ENCODE measurements around the gene ANKRD23.
"Not testable (repeated sequence)": the region's sequence is repeated elsewhere in the genome, so short reads cannot be mapped to it uniquely, and the experiment has no call there.

Gene ANKRD23

DNA sequence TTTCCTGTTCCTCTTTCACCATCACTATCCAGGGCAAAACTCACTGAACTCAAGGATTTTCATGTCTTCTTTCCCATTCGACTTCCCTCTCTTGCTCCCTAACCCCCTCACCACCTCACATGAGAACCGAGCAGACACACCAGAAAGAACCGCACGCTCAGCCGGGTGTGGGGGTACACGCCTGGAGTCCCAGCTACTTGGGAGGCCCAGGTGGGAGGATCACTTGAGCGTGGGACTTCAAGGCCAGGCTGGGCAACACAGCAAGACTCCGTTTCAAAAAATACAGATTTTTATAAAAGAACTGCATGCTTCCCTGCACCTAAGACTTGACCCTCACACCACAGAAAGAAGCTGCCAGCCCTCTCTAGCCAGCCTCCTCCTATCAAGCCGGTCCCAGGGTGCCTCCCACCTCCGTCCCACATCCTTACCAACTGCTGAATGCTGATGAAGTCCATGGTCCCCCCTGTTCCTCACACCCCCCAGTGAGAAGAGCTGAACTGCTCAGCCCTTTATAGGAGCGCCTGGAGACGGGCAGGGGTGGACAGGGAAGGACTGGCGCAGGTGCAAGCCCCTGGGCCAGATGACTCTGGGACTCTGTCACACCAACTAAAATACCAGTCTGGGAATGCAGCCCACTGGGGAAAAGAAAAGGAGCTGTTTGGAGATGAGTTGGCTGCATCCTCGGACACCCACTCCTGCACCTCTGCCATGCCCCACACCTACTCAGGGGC is at the start of gene ANKRD23:
ANKRD23 (minus strand) TSS at position 484 of the 731 bp plus-strand sequence; CDS start at position 455, 29 bp downstream.
- DNase-seq, result no peak

DNA sequence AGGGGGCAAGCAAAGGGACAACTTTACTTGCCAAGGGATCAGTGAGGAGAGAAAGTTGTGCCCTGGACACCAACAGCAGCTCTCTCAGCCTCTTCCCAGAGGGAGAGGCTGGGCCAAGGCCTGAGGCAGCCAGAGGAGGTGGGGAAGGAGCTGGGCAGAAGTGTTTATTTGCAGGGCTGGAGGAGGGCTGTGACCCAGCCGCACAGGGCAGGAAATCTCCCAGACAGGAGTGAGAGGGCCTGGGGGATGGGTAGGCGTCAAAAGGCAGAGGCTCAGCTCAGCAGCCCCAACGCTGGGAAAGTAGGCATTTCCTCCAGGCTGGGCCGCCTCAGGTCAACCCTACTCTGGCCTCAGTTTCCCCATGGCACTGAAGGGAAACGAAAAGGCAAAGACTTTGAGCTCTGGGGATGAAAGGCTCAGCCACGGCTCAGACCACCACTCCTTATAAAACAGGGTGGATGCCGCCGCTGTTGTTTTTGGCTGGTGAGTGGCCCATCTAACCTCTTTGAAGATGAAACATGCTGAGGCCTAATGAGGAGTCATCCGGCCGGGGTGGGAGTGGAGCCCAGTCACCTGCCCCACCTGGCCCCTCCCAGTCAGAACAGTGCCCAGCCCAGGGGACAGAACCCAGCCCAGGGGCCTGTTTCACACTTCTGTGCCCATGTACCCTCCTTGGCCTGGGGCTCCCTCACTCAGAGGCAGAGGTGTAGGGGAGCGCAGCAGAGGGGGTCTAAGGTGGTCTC is 47.9 kb upstream of the ANKRD23 start:
- DNase-seq, result no peak

DNA sequence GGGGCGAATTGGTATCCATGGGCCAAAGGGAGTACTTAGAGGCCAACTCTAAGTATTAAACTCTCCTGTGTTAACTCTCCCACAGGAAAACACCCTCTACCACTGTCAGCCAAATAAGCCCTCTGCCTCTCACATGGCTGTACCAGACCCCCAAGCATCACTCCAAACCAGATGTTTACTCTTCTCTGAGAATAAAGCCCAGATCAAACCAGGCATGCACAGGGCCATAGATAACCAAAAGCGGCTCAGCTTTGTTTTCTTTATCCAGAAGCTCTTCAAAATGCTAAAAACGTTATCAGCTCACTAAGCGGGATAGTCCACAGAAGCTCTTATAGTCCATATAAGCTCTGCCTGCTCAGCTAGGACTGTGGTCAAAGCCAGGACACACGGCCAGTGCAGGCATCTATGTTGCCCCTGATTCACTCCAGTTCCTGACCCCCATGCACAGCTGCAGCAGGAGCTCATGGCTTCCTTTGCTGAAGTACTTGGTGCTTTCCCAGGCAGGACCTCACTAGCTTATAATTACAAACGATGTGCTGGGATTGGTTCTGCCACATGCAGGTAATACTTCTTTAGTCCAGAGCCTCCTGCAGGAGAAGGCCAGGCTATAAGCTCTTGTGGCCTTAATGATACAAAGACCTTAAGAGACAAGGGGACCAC is 47.0 kb upstream of the ANKRD23 start:
- DNase-seq, result no peak

DNA sequence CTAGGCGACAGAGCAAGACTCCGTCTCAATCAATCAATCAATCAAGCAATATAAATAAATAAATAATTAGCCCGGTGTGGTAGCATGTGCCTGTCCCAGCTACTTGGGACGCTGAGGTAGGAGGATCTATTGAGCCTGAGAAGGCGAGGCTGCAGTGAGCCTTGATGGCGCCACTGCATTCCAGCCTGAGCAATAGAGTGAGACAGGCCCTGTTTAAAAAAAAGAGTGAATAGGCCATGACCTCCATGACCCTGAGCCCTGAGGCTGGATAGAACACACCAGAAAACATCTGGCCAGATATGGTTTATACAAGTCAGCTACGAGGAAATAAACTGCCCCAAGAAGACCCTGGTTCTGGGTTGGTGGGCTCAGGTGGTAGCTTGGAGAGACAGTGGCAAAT is 46.4 kb upstream of the ANKRD23 start:
- DNase-seq, result no peak

DNA sequence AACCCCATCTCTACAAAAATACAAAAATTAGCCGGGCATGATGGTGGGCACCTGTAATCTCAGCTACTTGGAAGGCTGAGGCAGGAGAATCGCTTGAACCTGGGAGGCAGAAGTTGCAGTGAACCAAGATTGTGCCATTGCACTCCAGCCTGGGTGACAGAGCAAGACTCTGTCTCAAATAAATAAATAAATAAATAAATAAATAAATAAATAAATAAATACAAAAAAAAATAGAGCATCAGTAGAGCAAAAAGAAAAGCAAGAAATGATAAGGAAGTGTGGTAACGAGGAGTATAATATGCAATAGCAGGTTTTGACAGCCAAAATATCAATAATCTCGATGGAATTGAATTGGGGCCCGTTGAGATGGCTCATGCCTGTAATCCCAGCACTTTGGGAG is 45.7 kb upstream of the ANKRD23 start:
- not testable (repeated sequence) for DNase-seq

DNA sequence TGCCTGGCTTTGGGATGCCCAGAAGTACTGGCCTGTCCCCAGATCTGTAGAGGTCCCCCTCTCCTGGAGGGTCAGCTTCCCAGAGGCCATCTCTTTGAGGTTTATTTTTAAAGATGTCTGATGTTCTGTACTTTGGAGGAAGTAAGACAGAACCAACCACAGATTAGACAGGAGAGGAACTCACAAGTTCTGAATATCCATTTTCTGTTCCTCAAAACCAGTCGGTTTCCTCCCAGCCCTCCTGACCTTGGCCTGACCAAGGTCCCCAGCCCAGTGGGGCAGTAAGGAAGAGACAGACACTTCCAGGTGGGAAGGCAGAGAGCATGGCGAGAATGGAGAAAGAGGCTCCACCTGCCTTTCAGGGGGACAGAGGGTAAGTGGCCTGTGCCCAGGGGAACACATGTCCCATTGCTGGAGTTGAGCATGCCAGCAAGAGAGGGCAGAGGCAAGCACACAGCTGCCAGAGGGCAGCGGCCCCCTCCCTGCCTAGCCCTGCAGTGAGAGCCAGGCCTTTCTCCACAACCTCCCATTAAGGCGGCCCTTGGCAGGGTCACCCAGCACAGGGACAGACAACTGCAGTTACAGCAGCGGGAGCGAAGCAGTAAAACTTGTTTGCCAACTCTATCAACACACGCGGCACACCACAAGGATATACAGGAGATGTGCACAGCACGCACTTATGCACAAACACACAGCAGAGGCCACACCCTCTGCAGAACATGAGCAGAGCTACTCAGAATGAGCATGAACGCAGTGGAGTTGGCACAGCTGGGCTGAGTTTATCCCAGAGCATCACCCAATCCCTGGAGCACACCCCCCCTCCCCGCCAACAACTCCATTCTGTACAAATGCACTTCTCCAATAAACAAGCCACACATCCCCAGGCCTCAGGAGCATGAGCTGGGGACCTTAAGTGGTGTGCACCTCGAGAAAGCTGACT is 44.5 kb upstream of the ANKRD23 start:
- DNase-seq, result no peak

DNA sequence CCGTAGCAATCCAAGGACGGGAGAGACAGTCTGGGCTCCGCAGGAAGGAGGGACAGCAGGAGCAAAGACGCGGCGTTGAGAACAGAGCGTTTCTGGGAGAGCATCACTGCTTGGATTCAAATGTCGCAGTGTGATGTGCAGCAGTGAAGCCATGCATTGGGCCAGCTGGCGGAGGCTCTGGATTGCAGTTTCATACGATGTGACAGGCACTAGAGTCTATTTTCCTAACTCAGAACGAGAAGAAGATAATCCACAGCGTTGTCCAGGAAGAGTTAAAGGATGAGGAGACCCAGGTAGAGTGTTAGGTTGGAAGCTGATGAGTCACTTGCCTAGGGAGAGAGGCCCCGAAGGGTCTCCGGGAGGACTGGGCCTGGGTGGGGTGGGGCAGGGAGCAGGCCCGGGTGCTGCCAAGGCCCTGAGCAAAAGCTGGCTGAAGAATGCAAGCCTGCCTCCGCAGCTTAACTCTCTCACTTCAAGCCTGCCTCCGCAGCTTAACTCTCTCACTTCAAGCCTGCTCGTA is 43.7 kb upstream of the ANKRD23 start:
- no peak for DNase-seq

DNA sequence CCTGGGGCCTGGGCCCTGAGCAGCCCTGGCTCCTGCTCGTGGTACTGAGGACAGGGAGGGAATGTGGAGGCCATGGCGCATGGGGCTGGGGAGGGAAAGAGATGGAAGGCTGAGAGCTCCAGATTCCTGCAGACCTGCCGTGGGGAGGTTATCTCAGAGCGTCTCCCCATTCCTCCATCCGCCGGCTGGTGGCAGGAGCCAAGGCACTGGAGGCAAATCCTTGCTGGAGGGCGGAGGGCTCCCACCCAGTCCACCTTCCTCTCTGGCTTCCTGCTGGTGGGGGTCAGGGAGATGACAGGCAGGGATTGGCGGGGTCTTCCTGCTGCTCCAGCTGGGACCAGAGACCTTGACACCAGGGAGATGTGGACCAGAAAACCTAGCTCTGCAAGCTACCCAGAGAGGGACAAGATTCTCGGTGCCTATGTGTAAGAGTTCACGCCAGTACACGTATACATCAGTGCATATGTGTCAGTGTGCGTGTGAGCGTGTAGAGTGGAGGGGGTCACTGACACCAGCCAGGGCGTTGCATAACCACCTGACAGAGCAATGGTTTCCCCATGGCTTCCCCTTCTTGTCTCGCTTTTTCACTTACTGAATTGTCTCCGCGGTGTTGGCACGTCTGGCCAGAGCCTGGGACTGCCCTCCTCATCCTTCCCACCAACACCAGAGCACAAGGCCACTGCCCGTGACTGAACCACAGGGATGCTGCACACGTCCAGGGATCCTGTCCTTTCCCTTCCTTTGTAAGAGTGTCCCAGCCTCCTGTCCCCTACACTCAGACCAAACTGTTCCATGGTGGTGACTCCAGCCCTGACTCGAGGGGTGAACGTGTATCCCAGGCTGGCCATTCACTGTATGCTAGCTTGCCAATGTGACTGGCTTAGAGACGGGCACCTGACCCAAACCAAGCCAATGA is 41.9 kb upstream of the ANKRD23 start:
- DNase-seq, result no peak

DNA sequence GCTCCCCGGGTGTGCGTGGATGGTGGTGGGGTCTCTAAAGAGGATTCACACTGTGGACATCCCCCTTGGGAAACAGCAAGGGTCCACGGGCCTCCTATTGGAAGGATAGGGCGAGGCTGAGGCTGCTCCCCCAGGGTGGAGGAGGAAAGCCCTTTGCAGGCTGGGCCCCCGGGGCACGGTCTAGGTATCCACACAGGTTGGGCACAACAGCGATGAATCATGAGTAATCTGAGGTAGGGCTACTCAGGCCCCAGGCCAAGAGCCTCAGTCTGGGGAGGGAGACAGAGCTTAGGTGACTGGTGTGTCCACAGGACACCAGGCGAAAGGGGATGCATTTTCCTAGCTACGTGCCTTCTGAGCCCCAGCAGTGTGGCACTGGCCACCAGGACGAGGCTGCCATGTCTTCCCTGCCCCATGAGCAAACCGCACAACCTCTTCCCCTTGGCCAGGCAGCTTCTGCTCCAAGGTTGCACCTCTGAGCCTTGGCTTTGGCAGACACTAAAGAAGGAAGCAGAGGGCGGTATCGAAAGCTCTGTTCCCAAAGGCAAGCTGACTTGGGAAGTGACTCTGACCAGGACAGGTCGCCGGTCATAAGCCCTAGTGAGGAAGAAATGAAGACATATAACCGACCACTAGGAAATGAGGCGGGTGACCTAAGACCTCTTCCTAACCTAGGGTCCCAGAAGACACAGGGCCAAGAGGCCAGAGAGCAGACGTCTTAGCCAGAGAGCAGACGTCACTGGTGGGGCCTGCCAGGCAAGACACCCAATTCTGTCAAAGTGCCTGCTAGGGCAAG is 40.7 kb upstream of the ANKRD23 start:
- no peak for DNase-seq

DNA sequence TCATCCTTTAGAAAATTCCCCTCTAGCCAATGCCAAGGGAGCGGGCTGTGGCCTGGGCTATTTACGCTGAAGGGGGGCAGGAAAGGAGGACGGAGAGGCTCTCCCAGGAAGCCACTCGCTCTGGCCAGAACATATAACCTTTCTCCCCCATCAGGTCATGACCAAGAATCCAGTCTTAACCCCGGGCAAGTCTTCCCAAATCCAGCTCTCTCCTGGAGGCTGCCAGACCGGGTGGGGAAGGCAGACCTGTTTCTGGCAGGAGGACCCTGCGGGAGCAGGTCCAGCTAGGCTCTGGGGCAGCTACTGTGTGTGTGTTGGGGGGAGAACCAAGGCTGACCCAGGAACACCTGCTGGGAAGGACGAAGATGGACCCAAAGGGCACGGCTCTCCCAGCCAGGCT is 39.5 kb upstream of the ANKRD23 start:
- DNase-seq, result no peak

DNA sequence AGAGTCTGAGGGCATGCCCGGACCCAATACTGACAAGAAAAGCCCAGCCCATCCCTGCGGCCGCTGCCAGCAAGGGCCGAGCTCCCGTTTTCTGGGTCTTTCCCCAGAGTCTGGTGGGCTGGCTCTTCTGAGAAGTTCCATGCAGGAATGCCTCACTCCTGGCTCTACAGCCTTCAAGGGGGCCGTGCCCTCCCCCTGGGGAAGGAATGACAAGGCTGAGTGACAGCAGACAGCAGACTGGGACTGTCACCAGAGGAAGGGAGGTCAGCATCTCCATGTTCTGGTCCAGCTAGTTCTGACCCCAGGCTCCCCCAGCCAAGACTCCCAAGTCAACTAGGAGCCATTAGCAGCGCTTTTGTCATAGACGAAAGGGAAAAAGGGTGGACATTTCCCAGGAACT is 39.1 kb upstream of the ANKRD23 start:
- DNase-seq, result no peak

DNA sequence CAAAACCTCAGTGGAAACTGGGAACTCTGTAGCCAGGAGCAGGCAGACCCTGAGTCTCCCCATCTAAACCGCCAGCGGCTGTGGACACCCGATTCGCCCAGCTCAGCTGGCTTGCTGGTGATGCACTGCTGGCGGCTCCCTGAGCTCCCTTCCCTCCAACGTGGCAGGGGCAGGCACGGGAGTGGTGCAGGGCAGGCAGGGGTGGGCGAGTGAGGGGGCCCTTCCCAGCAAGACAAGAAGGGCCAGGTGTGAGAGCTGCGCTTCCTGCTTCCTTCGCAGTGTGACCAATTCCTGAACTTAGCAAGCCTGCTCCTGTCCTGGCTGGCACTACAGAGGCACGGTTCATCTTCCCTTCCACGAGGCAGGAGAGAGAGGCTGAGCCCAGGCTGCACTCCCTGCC is 38.4 kb upstream of the ANKRD23 start:
- no peak for DNase-seq

DNA sequence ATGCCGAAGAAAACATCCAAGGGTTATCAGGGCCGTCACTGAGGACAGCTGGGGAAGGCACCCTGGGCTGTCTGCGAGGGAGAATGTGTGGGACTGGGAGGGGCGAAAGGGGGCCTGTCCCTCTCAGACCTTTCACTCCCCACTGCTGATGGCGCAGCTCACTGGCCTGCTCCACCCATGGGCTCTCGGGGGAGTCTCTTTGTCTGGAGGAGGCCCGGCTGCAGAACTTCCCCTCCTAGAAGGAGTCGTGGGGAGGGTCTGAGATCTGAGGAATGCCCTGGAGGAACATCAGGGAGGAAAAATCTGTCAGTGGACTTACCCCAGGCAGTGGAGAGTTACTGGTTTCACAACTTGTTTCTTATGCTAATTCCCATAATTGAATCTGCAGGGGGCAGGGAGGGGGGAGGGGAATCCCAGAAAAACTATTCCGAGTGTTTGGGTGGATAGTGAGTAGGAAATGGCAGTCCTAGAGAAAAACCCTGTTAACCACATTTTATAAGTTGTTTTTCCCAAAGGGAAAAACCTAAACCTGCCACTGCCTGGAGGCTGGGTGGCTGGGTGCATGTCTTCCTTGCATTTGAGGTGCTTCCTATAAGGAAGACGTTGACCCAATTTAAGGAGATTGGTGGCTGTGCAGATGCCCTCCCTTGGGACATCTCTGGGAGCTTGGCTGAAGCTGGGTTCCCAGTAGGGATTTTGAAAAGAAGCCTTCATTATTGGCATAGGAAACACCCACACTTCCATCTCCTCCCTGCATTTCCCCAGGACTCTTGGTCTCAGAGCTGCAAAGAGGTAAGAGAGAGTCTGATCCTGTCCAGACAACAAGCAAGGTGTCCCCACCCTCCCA is 37.8 kb upstream of the ANKRD23 start:
- no peak for DNase-seq

DNA sequence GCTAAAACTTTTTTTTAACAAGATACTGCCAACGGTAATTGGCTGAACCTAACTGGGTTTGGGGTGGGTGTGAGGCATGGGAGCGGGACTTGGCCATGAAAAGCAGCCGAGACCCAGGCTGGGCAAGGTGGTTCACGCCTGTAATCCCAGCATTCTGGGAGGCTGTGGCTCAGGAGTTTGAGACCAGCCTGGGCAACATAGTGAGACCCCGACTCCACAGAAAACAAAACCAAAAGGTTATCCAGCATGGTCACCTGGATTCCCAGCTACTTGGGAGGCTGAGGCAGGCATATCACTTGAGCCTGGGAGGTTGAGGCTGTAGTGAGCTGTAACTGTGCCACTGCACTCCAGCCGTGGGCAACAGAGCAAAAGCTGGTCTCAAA is 37.1 kb upstream of the ANKRD23 start:
- no peak for DNase-seq

DNA sequence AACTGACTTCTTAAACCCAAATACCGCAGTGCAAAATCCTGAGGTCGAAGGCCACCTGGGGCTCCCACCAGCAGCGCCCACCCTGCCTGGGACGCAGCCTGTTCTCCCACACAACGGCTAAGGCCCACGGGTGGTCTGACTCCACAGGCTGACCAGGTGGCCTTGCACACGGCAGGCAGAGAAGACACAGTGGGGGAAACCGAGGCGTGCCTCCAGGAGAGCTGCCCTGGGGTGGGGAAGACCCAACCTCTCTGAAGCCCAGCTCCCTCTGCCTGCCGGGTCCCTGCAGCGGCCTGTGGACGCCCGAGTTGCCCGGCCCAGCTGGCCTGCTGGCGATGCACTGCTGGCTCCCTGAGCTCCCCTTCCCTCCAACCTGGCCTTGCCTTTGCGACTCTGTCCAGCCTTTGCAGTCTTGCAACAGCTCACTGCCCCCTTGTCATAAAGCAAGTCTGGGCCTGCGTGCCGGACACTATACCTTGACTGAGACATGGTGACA is 35.8 kb upstream of the ANKRD23 start:
- DNase-seq, result no peak

DNA sequence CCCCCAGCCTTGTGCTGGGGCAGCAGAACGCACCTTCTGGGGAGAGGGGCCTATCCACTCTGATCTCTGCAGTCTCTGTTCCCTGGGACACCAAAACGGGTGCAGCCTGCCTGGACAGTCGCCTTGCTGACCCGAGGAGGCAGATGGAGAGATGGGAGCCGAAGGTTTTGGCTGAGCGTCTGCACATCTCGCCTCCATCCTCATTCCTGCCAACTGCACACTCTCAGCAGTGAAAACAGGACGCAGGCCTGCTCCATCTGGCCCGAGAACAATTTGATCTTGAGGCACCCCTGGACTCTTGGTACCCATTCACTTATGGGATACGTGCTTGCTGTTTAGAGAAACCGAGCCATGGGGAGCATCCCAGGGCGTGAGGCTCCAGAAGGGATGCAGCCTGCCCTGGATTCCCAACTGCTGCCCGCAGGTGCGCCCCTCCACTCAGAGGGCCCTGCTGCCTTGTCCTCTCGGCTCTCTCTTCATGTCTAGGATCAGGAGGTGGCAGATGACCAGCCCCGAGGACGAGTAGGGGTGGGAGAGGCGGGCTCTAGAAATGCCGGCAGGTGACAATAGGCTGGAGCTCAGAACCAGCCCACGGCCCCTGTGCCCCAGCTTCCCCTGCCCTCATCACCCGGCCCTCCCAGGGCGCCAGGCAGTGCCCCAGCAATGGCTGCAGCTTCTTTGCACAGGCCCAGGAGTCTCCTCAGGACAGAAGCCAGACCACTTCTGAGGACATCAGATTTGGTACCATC is 35.1 kb upstream of the ANKRD23 start:
- no peak for DNase-seq

DNA sequence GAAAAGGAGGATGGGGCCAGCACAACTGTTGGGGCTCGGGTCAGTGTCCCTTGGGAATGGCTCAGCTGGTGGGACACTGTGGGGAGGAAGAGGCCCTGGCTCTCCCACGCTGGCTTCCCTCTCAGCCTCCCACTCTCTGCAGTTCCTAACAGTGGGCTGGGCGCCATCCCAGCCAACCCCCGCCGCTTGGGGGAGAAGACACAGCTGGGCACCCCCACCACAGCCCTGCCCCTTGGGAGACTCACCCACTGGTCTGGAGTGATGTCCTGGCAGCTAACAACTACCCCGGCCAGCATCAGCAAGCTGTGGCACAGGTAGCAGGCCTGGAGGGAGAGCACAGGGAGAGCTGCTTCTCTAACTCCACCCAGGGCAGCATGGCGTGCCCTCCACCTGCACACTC is 34.4 kb upstream of the ANKRD23 start:
- no peak for DNase-seq

DNA sequence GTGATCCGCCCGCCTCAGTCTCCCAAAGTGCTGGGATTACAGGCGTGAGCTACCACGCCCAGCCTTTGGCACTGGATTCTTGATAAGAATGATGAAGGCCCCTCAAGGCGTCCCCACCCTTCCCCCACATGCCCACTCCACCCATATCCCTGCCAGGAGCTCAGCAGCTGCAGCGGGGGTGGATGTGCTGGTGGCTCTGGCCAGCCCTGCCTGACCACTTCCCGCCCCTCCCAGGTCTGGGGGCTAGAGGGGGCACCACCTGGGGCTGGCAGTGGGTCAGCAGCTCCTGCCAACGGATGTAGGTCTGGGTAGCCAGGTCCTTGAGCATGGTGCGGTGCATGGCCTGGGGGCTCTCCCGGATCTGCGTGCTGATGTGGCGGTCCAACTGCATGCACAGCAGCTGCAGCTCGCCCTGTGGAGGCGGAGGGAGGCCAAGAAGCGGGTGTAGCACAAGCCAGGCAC is 33.8 kb upstream of the ANKRD23 start:
- no peak for DNase-seq

DNA sequence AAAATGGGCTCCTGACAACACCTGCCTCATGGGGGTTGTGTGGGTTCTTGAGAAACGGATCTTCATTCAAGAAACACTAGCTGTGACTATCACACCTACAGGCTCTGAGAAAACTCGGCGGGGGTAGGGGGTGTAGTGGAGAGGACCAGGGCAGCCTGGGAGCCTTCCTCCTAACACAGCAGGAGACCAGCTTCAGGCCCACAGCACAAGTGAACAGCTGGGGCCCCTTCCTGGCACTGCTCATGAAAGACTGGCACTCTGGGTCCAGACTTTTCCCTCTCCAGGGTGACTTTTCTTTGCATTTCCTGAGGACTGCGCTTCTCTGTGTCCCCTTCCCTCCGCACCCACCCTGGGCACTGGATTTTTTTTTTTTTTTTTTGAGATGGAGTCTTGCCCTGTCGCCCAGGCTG is 33.2 kb upstream of the ANKRD23 start:
- DNase-seq, result no peak

Measured in NCI-H146 (cell line).